Fibroblast of peridontal ligament (primary cell): ENCODE data around the gene LRRK2.
"Not testable (repeated sequence)": the region's sequence is repeated elsewhere in the genome, so short reads cannot be mapped to it uniquely, and the experiment has no call there.

Experiments
- DNase-seq: peaks from one replicate; pipeline ENCODE4 v3.0.0-alpha.2; 2010; ENCODE audit errors: extremely low read depth

Gene LRRK2

GRCh38 chr12:40248034-40248433, 23.2 kb downstream of the LRRK2 start:
- DNase-seq, result no peak

DNA sequence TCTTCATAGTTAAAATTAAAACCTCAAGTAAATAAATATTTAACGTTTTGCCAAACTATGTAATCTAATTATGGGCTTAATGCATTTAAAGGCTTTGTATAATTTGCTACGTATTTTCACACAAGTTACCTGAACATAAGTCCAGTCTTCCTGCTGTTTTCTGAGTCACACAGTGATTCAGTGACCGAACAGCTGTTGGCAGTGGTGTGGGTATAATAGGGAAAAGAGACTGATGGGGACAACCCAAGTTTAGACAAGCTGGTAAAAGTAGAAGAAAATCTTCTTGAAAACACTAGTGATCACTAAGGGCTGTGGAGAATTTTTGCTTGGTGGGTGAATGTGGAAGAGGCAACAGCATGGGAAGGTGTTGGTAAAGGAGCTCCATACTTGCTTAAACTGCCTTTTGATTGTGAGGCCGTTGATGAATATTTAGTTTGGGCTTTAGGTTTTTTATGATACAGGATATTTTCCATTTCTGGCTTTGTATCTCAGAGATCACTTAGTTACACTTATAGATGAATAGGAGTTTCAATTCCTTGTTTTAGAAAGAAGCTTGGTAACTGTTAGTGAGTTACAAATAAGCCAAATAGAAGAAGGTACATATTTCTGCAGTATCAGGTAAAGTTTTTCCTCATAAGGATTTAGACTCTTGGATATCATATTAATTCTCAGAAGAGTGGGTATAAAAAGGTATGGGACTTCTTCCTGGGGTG, 23.9 kb downstream of the LRRK2 start:
- peak; percentile 11 for DNase-seq

- DNase-seq, result not testable (repeated sequence)
These were observed 25.9 kb downstream of the LRRK2 start for GRCh38 chr12:40250652-40251051.

DNA sequence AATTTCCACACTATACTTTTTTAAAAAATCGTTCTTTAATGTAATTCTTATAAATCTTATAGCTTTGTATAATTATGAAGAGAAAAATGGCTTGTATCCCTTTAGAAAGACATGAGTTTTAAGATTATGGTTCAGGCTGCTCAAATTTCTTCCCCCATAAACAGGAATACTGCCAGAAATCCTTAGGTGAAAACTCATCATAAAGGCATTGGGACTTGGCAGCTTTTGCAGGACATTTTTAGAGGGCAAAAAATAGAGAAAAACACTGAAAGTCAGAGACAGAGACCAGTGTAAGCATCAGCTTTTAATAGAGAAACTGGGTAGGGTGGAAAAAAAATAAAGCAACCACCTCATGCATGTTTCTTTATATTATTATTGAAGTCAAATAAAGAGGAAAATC, 29.1 kb downstream of the LRRK2 start:
- peak; percentile 93 for DNase-seq

GRCh38 chr12:40254455-40255085, 29.8 kb downstream of the LRRK2 start:
- no peak for DNase-seq

GRCh38 chr12:40258371-40258770, 33.6 kb downstream of the LRRK2 start:
- DNase-seq, result no peak

GRCh38 chr12:40261937-40262336, 37.1 kb downstream of the LRRK2 start:
- DNase-seq, result no peak

GRCh38 chr12:40262657-40263056, 37.9 kb downstream of the LRRK2 start:
- DNase-seq, result peak; percentile 4

DNA sequence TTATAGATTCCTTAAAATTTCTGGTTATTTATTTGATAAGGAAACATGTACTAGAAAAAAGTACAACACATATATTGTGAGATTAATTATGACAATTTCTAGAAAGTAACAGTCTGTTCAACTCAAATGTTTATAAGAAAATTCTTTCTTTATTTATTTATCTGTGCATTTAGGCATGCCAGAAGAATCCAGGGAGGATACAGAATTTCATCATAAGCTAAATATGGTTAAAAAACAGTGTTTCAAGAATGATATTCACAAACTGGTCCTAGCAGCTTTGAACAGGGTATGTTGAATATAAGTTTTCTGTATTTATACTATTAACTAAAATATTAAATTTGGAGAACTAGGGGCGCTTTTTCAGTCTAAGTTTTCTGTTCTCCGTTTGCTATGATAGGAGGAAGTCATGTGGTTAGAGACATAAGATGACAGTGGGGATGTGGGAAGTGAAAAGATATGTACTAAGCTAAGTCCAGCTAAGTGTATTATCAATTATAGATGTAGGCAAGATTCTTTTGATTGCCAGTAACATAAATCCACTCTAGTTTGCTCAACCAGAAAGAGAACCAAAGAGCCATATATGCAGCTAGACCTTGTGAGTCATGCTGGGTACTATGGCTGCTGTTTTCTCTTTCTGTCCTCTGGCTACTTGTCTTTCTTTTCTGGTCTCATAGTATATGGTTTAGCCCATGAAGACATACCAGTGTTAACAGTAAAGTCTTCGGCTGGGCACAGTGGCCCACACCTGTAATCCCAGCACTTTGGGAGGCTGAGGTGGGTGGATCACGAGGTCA, 39.0 kb downstream of the LRRK2 start:
- DNase-seq, result peak; percentile 70

DNA sequence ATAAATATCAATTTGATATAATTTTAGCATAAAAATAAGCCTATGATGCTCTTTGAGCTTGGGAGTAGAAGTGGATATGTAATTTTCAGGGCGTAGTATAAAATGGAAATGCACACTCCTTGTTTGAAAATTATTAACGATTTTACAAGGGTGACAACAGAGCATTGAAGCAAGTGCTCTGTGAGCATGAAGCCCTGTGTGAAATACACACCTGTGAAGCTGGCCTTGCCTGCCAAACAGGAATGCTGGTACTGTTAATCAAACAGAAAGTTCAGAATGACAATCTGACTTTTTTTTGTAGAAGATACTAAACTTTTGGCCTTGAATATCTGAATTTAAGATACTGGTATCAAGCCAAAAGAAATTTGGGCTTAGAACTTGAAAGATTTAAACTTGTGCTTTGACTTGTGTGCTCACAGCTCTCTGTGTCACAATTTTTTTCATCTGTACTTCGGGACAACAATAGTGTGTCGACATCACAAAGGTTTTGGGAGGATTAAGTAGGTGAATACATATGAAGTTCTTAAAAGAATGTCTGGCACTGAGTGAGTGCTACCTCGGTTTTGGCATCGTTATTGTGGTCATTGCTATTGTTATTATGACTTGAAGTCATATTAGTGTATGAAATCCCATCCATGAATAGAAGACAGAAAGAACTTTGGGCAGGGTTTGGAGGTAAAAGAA, 47.3 kb downstream of the LRRK2 start:
- no peak for DNase-seq

GRCh38 chr12:40281791-40282364, 57.1 kb downstream of the LRRK2 start:
- DNase-seq, result no peak

GRCh38 chr12:40286583-40286982, 61.8 kb downstream of the LRRK2 start:
- DNase-seq, result peak; percentile 14

DNA sequence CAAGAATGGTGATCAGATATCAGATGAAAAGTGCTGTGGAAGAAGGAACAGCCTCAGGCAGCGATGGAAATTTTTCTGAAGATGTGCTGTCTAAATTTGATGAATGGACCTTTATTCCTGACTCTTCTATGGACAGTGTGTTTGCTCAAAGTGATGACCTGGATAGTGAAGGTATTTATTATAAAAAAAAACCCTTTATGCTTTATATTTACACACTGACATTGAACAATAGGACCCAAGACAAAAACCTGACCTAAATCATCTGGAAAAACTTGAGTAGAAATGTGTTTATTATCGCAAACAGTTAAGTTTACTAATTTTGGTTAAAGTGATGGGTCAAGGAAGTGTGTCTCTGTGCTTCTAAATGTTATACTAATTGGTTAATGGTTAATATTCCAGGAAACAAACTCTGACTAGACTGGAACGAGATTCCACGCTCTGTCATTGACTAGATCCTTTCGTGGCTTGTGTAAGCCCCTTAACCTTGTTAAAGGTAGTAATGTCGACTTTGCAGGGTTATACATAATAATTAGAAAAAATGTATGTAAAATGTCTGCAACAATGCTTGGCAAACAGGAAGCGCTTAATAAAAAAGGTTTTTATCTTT, 62.7 kb downstream of the LRRK2 start:
- DNase-seq, result no peak

DNA sequence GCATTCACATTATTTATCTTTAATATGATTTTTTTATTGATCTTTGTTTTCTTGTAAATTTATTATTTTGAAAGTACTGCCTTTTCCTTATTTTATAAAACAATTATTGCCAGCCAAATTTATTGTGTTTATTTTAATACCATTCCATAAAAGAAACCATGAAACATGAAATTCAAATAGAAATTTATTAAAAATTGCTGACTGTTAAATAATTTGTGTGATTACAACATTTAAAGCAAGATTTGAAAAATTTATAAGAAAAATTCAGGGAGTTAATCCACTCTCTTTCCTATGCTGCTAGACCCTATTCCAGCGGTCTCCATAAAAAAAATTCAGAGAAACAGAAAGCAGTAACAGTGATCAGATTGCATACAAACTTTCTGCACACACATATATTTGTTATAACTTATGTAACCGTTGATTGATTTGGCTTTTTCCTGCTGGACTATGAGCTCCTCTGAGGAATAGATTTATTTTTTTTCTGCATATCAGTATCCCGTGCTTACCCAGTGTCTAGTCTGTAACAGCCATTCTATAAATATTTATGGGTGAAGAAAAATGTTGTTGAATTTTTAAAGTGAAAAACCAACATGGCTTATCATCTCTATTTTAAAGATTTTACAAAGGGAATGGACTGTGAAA, 68.1 kb downstream of the LRRK2 start:
- DNase-seq, result no peak

DNA sequence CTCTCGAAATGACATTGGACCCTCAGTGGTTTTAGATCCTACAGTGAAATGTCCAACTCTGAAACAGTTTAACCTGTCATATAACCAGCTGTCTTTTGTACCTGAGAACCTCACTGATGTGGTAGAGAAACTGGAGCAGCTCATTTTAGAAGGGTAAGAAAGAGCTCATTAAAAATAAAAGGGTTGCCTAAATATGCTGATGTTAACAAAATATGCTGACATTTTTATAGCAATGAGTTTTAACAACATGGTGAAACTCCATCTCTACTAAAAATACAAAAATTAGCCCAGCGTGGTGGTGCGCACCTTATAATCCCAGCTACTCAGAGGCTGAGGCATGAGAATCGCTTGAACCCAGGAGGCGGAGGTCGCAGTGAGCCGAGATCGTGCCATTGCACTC, 73.5 kb downstream of the LRRK2 start:
- no peak for DNase-seq

DNA sequence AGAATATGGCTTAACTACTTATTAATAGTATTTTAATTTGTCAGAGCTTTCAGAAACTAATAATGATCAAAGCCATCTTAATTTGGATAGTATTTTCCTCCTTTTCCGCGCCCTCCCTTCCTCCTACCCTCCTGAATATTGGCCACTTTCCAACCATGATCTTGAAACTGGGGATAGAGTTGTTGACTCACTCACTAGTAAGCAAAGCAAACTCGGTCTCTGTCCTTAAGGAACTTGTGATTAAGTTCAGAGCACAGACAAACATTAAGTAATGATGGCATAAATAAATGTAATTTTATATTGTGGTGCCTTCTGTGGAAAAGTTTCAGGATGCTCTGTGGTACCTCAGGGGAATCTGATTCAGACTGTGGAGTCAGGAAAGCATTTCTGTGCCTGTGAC, 75.7 kb downstream of the LRRK2 start:
- peak; percentile 11 for DNase-seq

DNA sequence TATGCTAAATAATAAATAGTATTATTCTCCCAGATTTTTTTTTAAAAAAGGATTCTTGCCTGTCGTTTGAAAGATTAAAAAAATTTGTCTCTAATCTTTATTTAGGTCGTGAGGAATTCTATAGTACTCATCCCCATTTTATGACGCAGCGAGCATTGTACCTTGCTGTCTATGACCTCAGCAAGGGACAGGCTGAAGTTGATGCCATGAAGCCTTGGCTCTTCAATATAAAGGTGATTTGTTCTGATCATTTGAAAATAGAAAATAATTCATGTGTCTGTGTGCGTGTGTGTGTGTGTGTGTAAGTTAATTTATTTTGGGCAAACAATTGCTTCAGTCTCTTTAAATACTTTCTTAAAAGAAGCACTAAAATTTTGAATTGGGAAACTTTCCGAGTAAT, 84.2 kb downstream of the LRRK2 start:
- no peak for DNase-seq

DNA sequence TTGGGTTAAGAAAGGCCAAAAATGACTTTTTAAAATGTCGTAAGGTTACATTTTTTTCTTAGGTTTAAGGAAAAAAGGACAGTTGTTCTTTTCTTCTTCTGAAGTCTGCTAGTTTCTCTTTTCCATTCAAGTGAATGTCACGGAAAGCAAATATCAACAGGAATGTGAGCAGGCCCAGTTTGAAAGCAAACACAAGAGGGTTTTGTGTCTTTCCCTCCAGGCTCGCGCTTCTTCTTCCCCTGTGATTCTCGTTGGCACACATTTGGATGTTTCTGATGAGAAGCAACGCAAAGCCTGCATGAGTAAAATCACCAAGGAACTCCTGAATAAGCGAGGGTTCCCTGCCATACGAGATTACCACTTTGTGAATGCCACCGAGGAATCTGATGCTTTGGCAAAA, 85.4 kb downstream of the LRRK2 start:
- DNase-seq, result no peak

DNA sequence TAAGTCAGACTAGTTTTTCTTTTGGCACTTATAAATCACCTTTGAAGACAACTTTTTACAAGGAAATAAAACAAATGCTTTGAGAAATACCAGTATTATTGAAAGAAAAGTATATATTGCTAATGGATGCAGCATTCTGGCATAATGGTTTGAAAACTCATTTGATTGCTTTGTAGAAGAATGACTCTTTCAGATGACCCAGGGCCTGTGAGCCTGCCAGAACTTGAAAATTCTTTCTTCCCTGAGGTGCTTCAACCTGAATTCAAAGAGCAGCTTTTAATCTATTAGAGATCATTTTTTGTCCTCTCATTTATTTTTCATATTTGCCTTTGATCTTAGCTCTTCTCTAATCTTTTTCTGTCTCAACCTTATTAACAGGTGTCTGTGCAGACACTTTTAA, 87.4 kb downstream of the LRRK2 start:
- DNase-seq, result no peak

DNA sequence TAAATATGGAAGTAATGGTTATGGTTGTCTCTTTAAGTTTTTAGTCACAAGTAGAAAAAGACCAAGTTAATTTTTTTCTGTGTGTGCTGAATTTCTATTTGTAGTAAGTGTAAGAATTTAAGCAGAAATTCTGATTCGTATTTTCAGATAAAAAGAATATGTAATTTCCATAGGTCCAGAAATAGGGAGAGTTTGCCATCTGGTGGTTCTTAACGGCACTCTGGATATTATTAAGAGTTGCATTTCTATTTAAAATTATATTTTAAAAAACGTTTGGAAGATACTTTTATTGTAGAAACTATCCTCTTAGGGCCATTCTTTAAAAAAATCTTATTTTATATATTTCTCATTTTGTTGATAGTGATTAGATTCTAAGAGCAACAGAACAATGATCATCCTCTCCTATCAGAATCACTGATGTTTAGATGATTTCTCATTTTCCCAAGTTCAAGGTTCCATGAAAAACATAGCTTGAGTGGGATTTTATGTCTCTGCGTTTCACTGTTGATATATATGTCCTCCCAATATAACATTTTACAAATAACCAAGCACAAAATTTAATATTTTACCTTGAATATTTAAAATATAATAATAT, 88.3 kb downstream of the LRRK2 start:
- DNase-seq, result peak; percentile 81

DNA sequence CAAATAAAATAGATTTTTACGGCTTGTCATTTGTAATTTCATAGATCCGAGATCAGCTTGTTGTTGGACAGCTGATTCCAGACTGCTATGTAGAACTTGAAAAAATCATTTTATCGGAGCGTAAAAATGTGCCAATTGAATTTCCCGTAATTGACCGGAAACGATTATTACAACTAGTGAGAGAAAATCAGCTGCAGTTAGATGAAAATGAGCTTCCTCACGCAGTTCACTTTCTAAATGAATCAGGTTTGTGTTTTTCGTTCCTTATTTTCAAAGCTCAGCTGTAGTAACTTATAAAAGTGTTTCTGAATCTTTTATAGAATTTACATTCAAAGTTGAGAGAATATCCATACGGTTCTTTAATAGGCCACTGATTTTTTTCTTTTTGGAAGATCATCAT, 89.1 kb downstream of the LRRK2 start:
- DNase-seq, result no peak
